A673 (cell line): ENCODE data around the gene TENM3.

Experiments
- CTCF ChIP-seq: fragments of 300-800, 200-600 bp; sonication (generic); conservative IDR thresholded peaks from 2 replicates; pipeline ENCODE4 v1.5.1; 2017; ENCODE audit warnings: low read depth, mild to moderate bottlenecking, antibody characterized with exemption, low read length, moderate library complexity, mixed read lengths
- EZH2 ChIP-seq: fragments of 200-600 bp; sonication (generic); IDR thresholded peaks from 2 replicates; pipeline ENCODE4 v1.6.1; 2017; ENCODE audit warnings: borderline replicate concordance, low read depth, mild to moderate bottlenecking, mixed read lengths, antibody characterized with exemption, low read length; ENCODE audit not compliant: poor library complexity, severe bottlenecking

- TF ChIP-seq CTCF = no peak
- TF ChIP-seq EZH2 = no peak
Measured at GRCh38 chr4:182643801-182644682, 400.8 kb downstream of the TENM3 start.
